NT2/D1 (cell line): ENCODE measurements around the gene MYL4.

Experiments
- SUZ12 ChIP-seq: IDR thresholded peaks from 2 replicates; pipeline ENCODE4 v1.6.1; 2011; ENCODE audit not compliant: insufficient read length, insufficient read depth; ENCODE audit errors: extremely low read depth
- YY1 ChIP-seq: IDR thresholded peaks from 2 replicates; pipeline ENCODE4 v1.6.1; 2011; ENCODE audit not compliant: insufficient read length, insufficient read depth
- ZNF274 ChIP-seq: IDR thresholded peaks from 2 replicates; pipeline ENCODE4 v1.6.1; 2011; ENCODE audit warnings: mild to moderate bottlenecking, low read depth, low read length

DNA sequence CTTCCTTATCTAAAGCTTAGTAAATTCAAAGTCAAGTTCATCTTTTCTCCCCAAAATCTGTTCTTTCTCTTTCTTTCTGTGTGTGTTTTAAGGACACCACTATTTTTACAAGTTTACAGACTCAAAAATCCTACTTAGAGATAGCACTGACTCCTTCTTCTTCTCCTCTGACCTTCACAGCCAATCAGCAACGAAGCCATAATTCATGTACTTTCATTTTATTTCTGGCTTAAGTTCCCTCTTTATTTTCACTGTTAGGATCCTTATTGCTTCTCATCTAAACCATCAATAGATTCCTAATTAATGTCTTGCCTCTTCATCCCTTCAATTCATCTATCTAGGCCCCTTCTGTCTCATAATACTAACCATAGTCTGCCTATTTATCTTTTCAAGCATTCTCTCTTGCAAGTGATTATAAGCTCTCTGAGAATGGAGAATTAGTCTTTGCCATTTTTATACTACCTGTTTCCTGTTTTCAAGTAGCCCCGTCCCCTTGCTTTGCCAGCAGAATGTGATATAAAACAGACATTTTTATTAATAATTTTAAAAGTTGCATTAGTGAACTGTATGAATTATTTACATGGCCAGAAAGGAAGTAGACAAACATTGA is 47.0 kb upstream of the MYL4 start:
- TF ChIP-seq SUZ12: no peak
- no peak for TF ChIP-seq ZNF274
- no peak for TF ChIP-seq YY1
